GM19372 (cell line): ENCODE results near the gene APOD.
"Not testable (repeated sequence)": the region's sequence is repeated elsewhere in the genome, so short reads cannot be mapped to it uniquely, and the experiment has no call there.

Source experiments
- ATAC-seq: cut with Tn5 transposase; IDR thresholded peaks from one replicate; pipeline ENCODE4 v1.9.1; 2021; ENCODE audit warnings: mild to moderate bottlenecking, low read depth, moderate library complexity; ENCODE audit not compliant: unreplicated experiment

Gene APOD

DNA sequence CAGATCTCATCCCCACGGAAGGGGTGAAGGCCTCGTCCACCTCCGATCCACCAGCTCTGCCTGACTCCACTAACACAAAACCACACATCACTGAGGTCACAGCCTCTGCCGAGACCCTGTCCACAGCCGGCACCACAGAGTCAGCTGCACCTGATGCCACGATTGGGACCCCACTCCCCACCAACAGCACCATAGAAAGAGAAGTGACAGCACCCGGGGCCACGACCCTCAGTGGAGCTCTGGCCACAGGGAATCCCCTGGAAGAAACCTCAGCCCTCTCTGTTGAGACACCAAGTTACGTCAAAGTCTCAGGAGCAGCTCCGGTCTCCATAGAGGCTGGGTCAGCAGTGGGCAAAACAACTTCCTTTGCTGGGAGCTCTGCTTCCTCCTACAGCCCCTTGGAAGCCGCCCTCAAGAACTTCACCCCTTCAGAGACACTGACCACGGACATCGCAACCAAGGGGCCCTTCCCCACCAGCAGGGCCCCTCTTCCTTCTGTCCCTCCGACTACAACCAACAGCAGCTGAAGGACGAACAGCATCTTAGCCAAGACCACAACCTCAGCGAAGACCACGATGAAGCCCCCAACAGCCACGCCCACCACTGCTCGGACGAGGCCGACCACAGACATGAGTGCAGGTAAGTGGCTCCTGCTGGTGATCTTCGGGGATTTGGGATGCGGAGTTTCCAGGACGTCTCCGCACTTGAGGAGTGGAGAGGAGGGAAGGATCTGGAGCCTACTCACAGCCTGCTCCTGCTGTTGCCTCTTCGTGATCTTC is 36.0 kb upstream of the APOD start:
- ATAC-seq, result not testable (repeated sequence)

DNA sequence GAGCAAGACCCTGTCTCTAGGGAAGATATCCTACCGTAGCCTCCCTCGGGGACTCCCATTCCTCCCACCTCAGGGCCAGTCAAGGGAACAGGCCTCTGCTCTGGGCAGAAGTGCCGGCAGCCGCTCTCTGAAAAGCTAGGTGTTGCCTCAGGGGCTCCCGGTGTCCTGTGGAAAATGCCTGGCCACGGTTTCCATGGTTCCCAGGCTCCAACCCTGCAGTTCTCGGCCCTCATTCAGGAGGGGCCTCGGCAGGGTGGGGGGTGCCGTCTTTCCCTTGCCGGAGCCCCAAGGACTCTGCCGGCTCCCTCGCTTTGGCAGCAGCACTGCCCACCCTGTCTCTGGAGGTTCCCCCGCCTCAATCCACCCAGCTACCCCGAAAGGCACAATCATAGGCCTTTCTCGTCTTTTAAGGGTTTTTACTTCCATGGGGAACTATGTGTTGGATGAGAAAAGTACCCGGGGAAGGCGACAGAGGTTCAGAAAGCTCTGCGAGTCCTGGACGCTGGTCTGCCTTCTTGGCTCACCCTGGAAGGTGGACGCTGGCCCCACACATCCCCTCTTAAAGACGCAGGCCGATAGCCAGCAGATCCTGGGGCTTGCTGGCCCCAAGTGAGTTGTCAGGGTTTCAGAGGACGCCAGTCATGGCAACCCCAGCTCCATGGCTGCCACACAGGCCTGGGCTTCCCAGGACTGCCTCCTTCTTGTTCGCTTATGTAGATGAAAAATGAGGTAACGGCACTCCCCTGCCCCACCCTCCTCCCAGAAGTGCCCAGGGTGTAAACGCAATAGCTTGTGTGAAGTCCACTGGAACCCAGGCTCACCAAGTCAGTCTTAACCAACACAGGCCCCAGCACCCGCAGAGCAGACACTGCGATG is 34.3 kb upstream of the APOD start:
- ATAC-seq, result not testable (repeated sequence)

DNA sequence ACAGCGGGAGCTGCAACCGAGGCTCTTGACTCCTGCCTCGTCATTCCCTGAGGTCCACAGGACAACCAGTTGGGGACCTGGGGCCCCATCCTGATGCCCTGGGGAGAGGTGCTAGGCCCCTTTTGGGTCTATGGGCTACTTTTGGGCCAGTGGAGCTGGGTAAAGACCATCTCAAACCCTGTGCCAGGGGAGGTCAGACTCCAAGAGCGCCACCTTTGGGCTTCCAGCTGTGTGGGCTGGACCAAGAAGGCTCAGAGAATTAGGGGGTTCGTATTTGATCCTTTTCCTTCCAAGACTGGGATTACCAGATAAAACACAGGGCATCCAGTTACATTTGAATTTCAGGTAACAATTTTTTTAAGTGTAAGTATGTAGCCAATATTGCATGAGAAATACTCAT is 33.4 kb upstream of the APOD start:
- ATAC-seq, result not testable (repeated sequence)

DNA sequence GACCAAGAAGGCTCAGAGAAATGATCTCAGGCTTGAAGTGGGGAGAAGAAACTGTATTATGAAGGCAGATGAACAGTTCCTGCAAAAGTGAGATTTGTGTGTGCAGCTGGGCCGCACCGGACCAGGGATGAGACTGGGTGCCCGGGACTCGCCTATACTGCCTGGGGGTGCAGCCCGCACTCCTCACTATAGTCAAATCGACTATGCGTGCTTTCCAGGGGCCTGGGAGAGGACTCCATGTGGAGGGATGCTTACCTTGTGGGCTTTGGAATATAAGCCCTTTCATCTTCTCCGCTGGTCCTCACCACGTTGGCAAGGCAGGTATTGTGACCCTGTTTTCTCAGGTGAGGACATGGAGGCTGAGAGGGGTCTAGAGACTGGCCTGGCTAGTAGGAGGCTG is 32.9 kb upstream of the APOD start:
- no peak for ATAC-seq

DNA sequence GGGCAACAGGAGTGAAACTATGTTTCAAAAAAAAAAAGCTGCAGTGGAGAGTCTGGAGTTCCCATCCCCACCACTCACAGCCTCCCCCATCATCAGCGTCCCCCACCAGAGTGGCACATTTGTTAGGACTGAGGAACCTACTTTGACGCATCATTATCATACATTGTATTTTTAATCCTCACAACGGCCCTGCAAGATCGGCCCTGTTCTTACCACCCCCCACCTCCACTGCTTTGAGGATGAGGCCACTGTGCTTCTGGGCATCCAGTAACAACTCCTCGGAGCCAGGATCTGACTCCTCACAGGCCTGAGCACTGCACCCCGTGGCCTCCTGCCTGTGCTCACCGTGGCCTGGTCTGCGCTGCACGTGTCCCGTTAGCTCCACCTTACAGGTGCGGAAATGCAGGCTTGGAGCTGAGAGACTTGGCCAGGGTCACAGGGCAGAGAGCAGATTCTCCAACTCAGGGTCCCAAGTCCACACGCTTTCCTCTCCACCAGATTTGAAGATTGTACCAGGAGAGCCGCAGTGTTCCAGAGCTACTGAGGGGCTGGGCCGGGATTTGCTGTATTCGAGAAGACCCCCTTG is 32.3 kb upstream of the APOD start:
- ATAC-seq, result not testable (repeated sequence)

DNA sequence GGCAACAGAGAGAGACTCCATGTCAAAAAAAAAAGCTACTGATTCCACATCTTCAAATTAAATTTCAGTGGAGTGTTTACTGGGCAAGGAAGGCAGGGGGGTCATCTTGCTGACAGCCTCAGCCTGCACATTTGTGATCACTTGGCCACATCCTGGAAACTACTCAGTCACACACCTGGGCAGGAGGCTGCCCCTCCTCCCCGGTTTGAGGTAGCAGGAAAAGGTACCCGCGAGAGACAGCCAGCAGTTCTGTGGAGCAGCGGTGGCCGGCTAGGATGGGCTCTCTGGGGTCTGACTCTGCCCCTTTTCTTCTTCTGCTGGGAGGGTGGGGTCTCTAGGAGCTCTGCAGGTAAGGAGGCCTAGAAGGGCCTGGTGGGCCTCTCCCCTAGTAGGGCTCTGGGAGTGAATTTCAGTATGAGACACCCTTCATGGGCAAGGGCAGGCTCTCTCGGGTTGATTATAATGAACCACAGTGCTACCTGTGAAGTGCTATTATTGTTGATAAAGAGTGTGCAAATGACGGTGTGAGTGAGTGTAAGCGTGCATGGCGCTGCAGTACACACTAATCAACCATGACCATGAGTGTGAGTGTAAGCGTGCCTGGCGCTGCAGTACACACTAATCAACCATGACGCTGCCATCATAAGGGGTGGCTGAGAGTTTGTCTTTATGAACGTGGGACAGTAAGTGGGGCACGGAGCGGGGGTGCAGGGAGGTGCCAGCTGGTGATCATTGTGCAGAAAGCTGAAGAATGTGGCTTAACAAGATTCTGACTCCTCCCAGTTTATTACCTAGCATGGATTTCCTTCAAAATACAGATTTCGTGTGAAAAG is 31.1 kb upstream of the APOD start:
- ATAC-seq, result not testable (repeated sequence)

DNA sequence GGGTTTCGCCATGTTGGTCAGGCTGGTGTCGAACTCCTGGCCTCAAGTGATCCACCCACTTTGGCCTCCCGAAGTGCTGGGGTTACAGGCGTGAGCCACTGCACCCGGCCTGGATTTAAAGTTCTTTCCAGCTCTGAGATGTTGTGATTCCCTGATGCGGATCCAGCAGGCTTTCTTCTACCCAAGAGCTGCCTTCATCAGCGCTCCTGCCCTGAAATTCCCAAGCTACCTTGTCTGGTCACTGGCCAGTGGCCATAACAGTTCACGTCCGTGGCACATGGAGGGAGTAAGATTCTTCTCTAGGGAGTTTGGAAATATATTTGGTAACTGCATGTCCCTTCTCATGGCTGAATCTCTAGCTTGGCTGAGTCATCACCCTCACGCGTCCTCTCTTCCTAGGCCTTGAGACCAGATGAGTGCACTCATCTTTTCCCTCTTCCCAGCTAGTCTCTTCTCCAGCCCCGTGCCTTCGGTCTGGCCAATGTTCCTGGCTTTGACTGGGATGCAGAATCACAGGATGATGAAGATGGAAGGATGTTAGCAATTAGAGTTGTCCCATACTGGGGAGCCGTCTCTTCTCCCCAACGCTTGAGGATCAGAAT is 29.8 kb upstream of the APOD start:
- ATAC-seq, result no peak

DNA sequence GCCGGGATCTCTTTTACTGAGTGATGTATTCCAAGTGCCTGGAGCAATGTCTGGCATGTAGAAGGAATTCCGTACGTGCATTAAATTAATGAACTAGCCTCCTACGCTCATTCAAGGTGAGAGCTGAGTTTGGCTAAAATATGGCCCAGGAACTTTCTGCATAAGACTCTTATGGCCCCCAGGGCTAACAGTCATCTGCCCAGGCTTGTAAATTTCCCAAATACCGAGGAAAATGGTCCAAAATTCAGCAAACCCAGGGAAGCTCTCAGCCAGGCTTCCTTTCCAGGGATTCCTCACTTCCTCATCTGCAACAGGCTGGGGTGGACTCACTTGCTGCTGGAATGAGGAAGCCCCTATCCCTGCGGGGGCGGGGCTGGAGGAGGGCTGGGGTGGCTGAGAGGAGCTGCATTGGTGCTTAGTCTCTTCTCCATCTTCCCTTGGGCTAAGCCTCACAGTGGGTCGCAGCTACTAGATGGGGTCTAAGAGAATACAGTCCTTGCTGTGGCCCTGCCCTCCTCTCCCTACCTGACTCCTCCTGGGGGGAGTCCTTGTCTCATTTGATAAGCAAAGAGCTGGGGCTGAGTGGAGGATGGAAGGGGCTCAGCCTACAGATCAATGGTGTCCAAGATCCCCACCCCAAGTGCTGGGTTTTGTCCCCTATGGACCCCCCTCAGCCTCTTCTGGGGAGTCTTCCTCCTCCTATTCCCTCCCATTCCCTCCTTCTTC is 28.5 kb upstream of the APOD start:
- no peak for ATAC-seq

DNA sequence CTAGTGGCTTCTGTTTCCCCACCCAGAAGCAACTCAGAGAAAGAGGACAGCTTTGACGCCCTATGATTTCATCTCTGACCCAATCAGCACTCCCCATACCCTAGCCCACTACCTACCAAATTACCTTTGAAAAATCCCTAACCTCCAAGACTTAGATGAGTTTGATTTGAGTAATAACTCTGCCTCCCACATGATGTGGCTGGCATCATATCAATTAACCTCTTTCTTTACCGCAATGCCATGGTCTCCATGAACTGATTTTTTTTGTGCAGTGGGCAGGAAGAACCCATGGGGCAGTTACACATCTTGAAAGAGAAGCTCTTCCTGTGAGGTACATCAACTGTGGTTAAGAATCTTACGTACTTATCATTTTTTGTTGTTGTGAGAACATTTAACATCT is 25.5 kb upstream of the APOD start:
- no peak for ATAC-seq

DNA sequence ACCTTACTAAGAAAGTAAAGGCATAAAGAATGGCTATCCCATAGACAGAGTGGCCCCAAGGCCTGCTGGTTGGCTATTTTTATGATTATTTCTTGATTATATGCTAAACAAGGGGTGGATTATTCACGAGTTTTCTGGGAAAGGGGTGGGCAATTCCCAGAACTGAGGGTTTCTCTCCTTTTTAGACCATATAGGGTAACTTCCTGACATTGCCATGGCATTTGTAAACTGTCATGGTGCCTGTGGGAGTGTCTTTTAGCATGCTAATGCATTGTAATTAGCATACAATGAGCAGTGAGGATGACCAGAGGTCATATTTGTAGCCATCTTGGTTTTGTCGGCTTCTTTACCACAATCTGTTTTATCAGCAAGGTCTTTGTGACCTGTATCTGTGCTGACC is 18.0 kb upstream of the APOD start:
- ATAC-seq, result not testable (repeated sequence)

DNA sequence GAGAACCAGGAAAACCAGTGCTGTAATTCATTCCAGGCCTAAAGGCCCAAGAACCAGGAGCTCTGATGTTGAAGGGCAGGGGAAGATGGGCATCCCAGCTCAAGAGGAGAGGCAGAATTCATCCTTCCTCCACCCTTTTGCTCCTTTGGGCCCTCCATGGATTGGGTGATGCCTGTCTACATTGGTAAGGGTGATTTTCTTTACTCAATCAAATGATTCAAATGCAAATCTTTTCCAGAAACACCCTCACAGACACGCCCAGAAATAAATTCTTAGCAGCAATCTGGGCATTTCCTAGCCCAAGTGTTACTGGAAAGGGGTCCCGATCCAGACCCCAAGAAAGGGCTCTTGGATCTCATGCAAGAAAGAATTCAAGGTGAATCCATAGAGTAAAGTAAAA is 17.6 kb upstream of the APOD start:
- no peak for ATAC-seq

DNA sequence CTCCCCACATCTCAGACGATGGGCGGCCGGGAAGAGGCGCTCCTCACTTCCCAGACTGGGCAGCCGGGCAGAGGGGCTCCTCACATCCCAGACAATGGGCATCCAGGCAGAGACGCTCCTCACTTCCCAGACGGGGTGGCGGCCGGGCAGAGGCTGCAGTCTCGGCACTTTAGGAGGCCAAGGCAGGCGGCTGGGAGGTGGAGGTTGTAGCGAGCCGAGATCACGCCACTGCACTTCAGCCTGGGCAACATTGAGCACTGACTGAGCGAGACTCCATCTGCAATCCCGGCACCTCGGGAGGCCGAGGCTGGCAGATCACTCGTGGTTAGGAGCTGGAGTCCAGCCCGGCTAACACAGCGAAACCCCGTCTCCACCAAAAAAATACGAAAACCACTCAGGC is 16.2 kb upstream of the APOD start:
- ATAC-seq, result not testable (repeated sequence)

DNA sequence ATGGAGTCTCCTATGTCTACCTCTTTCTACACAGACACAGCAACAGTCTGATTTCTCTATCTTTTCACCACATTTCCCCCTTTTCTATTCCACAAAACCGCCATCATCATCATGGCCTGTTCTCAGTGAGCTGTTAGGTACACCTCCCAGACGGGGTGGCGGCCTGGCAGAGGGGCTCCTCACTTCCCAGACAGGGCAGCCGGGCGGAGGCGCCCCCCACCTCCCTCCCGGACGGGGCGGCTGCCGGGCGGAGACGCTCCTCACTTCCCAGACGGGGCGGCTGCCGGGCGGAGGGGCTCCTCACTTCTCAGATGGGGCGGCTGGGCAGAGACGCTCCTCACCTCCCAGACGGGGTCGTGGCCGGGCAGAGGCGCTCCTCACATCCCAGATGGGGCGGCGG is 15.8 kb upstream of the APOD start:
- not testable (repeated sequence) for ATAC-seq

DNA sequence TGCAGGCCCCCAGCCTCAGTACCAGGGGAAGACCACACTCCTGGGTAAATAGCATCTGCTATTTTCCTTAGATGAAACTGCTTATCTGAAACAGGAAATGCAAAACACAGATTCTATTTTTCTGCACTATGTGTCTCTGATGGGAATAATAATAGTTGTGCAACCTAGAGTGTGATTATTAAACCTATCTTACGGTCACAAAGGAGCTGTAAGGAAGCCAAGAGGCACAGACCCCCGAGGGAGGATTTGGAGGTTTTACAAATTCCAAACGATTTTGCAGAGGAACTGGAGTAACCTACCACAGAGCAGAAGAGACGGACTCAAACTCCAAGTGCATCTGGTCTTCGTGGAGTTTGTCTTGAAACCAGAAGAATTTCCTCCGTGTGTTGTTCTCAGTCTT is 14.1 kb upstream of the APOD start:
- no peak for ATAC-seq

DNA sequence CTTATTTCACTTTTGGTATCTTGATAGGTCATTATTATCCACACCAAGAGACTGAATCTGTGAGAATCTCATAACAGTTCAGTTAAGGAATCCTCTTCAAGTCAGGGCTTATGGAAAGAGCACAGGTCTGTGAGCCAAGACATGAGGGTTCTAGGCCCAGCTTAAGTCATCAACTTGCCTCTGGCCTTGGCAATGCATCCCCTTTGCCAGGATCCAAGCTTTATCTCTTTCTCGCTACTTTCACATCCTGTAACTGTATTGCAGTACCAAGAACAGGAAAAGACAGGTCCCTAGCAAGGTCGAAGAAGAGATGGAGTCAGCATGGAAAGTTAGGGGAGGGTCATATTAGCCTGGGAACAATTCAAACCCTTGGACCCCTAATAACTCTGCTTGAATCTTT is 13.5 kb upstream of the APOD start:
- no peak for ATAC-seq

DNA sequence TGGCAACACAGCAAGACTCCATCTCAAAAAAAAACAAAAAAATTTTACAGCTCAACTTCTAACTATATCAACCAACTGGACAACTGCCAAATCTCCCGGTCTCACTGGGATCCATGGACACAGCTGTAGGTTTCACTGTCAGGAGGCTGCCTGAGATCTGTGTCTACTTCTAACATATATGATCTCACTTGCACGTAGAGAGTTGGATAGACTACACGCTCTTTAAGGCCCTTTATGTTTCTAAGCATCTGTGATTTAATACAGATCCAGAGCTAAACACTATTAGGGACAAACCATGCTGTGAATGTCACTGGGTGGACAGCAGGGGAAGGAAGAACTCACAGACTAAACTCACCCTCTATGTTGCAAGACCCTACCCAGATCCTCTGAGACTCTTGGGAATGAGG is 13.0 kb upstream of the APOD start:
- no peak for ATAC-seq

DNA sequence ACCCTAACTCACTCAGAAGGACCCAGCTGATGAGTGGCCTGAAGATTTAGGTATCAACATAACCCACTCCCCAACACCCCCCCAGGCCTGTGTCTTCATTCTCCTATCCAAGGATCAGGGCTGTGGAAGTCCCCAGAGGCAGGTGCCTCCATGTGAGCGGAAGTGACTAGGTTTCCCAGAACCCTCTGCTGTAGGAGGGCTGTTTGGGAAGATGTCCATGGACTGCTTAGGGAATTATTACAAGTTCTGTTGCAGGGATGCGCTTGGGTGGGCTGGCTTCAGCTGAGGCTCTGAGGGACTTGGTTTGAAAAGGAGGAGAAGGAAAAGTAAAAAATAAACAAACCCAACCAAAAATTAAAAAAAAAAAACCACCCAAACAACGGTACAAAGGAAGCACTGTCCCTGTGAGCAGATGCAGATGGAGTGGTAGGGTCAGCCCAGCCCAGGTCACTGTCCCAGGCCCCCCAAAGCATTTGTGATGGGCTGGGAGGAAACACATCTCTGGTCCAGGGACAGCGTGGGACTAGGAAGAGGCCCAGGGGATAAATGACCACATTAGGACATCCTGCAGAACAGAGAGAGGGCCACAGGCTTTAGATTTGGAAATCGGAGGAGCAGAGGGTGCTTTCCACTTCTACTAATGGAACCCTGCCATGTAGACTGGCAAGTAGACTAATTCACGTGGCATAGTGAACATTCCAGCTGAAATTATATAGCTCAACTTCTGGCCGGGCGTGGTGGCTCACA is 12.2 kb upstream of the APOD start:
- ATAC-seq, result no peak

DNA sequence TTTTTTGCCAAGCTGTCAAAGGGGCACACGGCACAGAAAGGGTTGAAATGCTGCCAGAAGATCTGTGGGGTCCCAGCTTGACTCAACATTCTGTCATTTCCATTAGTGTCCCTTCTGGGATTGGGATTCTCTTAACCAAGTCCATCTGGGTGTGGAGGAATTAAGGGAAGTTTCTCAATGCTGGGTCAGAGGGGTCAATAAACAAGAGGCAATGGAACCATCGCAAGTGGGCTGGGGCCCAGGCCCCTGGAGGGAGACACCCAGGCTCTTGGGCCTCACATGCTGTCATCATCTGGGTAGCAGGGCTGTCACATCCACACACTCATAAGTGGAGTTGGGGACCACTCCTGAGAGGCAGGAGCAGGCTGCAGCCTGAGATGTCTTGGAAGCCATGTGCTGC is 8.1 kb upstream of the APOD start:
- ATAC-seq, result no peak

DNA sequence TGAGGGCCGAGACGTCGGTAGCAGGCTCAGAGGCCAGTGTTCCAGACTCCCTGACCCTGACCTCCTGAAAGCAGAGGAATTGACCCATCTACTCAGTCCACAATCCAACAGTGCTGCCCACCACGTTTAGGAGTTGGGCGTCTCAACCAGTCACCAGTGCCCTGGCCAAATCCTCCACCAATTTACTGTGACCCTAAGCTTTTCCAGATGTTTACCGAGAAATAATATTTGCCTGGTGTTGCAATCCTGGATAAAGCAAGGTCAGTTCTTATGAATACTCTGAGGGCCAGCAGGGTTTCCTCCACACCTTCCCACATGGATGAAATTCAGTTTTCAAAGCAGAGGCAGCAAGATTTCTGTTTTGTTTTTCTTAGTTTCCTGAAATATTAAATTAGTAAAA is 7.5 kb upstream of the APOD start:
- no peak for ATAC-seq
